ENCODE data around the gene FGD1.
"Not testable (repeated sequence)": the region's sequence is repeated elsewhere in the genome, so short reads cannot be mapped to it uniquely, and the experiment has no call there.

The FGD1 gene

GRCh38 chrX:54495814-54496516 lies at the start of gene FGD1:
TSS of gene FGD1 (minus strand) at chrX:54496234. CDS start at chrX:54495432, 802 bp downstream.
- peak; percentile 7 for DNase-seq (ENCODE audit: low spot score)

GRCh38 chrX:54542239-54542638 lies 46.2 kb upstream of the FGD1 start:
- not testable (repeated sequence) for DNase-seq (ENCODE audit: low spot score)

- no peak for DNase-seq (ENCODE audit: low spot score)
Measured at GRCh38 chrX:54540289-54540688, 44.3 kb upstream of the FGD1 start.

- no peak for DNase-seq (ENCODE audit: low spot score)
Measured at GRCh38 chrX:54534271-54534670, 38.2 kb upstream of the FGD1 start.

- no peak for DNase-seq (ENCODE audit: low spot score)
Measured at GRCh38 chrX:54530357-54530900, 34.4 kb upstream of the FGD1 start.

GRCh38 chrX:54529552-54530356 lies 33.7 kb upstream of the FGD1 start, which contains the start of gene GNL3L:
TSS of gene GNL3L (plus strand) at chrX:54530219. CDS start at chrX:54532567, 2,348 bp downstream.
- peak; percentile 59 for DNase-seq (ENCODE audit: low spot score)

- no peak for DNase-seq (ENCODE audit: low spot score)
Measured at GRCh38 chrX:54529151-54529550, 33.1 kb upstream of the FGD1 start.

GRCh38 chrX:54509400-54509799 lies 13.4 kb upstream of the FGD1 start:
- no peak for DNase-seq (ENCODE audit: low spot score)

- DNase-seq (ENCODE audit: low spot score) = no peak
Measured at GRCh38 chrX:54496936-54497335, 902 bp upstream of the FGD1 start.

GRCh38 chrX:54496517-54496852 lies 451 bp upstream of the FGD1 start:
- no peak for DNase-seq (ENCODE audit: low spot score)

- DNase-seq (ENCODE audit: low spot score) = peak; percentile 4
Measured at GRCh38 chrX:54494989-54495813, 833 bp downstream of the FGD1 start.

GRCh38 chrX:54494166-54494988 lies 1.7 kb downstream of the FGD1 start:
- DNase-seq (ENCODE audit: low spot score) = no peak

GRCh38 chrX:54492340-54492739 lies 3.7 kb downstream of the FGD1 start:
- no peak for DNase-seq (ENCODE audit: low spot score)

- DNase-seq (ENCODE audit: low spot score) = not testable (repeated sequence)
Measured at GRCh38 chrX:54489819-54490218, 6.2 kb downstream of the FGD1 start.

- DNase-seq (ENCODE audit: low spot score) = no peak
Measured at GRCh38 chrX:54484666-54485065, 11.4 kb downstream of the FGD1 start.

GRCh38 chrX:54483946-54484345 lies 12.1 kb downstream of the FGD1 start:
- DNase-seq (ENCODE audit: low spot score) = no peak

- DNase-seq (ENCODE audit: low spot score) = no peak
Measured at GRCh38 chrX:54482839-54483593, 13.0 kb downstream of the FGD1 start.

- no peak for DNase-seq (ENCODE audit: low spot score)
Measured at GRCh38 chrX:54479136-54480111, 16.6 kb downstream of the FGD1 start.
